Dedifferentiated amniotic fluid mesenchymal stem cell (primary cell): ENCODE results near the gene SLC26A9.
"Not testable (repeated sequence)": the region's sequence is repeated elsewhere in the genome, so short reads cannot be mapped to it uniquely, and the experiment has no call there.

Experiments used
- DNase-seq: peaks from one replicate; pipeline ENCODE4 v3.0.0-alpha.2; 2016; ENCODE audit errors: extremely low spot score

Gene SLC26A9

GRCh38 chr1:205925736-205926135 lies 17.5 kb downstream of the SLC26A9 start:
- peak; percentile 85 for DNase-seq

- DNase-seq = no peak
Measured at GRCh38 chr1:205924460-205924790, 18.8 kb downstream of the SLC26A9 start.

GRCh38 chr1:205923651-205924459 lies 19.4 kb downstream of the SLC26A9 start:
- DNase-seq = no peak

- DNase-seq = no peak
Measured at GRCh38 chr1:205922806-205923205, 20.4 kb downstream of the SLC26A9 start.

GRCh38 chr1:205922314-205922713 lies 20.9 kb downstream of the SLC26A9 start:
- no peak for DNase-seq

- DNase-seq = no peak
Measured at GRCh38 chr1:205921570-205921909, 21.7 kb downstream of the SLC26A9 start.

- DNase-seq = no peak
Measured at GRCh38 chr1:205920861-205921569, 22.2 kb downstream of the SLC26A9 start.

- DNase-seq = no peak
Measured at GRCh38 chr1:205920159-205920558, 23.1 kb downstream of the SLC26A9 start.

- DNase-seq = peak; percentile 76
Measured at GRCh38 chr1:205918955-205919746, 24.1 kb downstream of the SLC26A9 start.

GRCh38 chr1:205917466-205918238 lies 25.6 kb downstream of the SLC26A9 start:
- no peak for DNase-seq

- no peak for DNase-seq
Measured at GRCh38 chr1:205916541-205916940, 26.7 kb downstream of the SLC26A9 start.

GRCh38 chr1:205915354-205915990 lies 27.8 kb downstream of the SLC26A9 start:
- no peak for DNase-seq

- DNase-seq = no peak
Measured at GRCh38 chr1:205914730-205915129, 28.5 kb downstream of the SLC26A9 start.

- DNase-seq = no peak
Measured at GRCh38 chr1:205914155-205914507, 29.1 kb downstream of the SLC26A9 start.

- DNase-seq = peak; percentile 24
Measured at GRCh38 chr1:205913451-205914154, 29.7 kb downstream of the SLC26A9 start.

GRCh38 chr1:205907794-205908193 lies 35.5 kb downstream of the SLC26A9 start:
- DNase-seq = peak; percentile 51

GRCh38 chr1:205905095-205905494 lies 38.2 kb downstream of the SLC26A9 start:
- DNase-seq = not testable (repeated sequence)

- DNase-seq = no peak
Measured at GRCh38 chr1:205896351-205896750, 46.9 kb downstream of the SLC26A9 start.

- DNase-seq = not testable (repeated sequence)
Measured at GRCh38 chr1:205894119-205894518, 49.1 kb downstream of the SLC26A9 start.

GRCh38 chr1:205892175-205892574 lies 51.1 kb downstream of the SLC26A9 start:
- not testable (repeated sequence) for DNase-seq

- not testable (repeated sequence) for DNase-seq
Measured at GRCh38 chr1:205891481-205891880, 51.8 kb downstream of the SLC26A9 start.
